SU-DHL-6 (cell line): ENCODE results near the gene CC2D1A.

ENCODE experiments used
- H2AFZ ChIP-seq: fragments of 200-600 bp; sonication (generic); 2 replicates; pipeline ENCODE4 v1.6.1; 2014; ENCODE audit warnings: low read depth, mild to moderate bottlenecking, moderate library complexity, mixed read lengths, antibody characterized with exemption, low read length; ENCODE audit not compliant: severe bottlenecking
- H3F3A ChIP-seq: fragments of 200-600 bp; shearing (Covaris generic); 2 replicates; pipeline ENCODE4 v1.6.0; 2016; ENCODE audit warnings: antibody characterized with exemption, mild to moderate bottlenecking; ENCODE audit not compliant: insufficient read depth
- H3K27ac ChIP-seq: fragments of 200-600 bp; sonication (generic); 2 replicates; pipeline ENCODE4 v1.5.1; 2016; ENCODE audit warnings: low read depth, mild to moderate bottlenecking, low read length, moderate library complexity, mixed read lengths
- H3K27me3 ChIP-seq: fragments of 200-600 bp; sonication (generic), shearing (Covaris generic); 2 replicates; pipeline ENCODE4 v1.6.0; 2014; ENCODE audit warnings: mild to moderate bottlenecking, low read length
- H3K36me3 ChIP-seq: fragments of 200-600 bp; sonication (generic); 2 replicates; pipeline ENCODE4 v1.6.1; 2014; ENCODE audit warnings: mild to moderate bottlenecking, low read length, mixed read lengths
- H3K4me2 ChIP-seq: fragments of 300-600, 200-600 bp; shearing (Covaris generic), sonication (generic); 2 replicates; pipeline ENCODE4 v1.6.0; 2014; ENCODE audit warnings: low read length, low read depth, mild to moderate bottlenecking; ENCODE audit not compliant: poor library complexity, severe bottlenecking
- H3K4me3 ChIP-seq: fragments of 200-600 bp; sonication (generic); 2 replicates; pipeline ENCODE4 v1.5.1; 2014; ENCODE audit warnings: antibody characterized with exemption, low read length, mild to moderate bottlenecking, mixed read lengths; ENCODE audit not compliant: insufficient read depth, poor library complexity, severe bottlenecking
- H3K79me2 ChIP-seq: fragments of 200-600 bp; sonication (generic); 2 replicates; pipeline ENCODE4 v1.6.1; 2014; ENCODE audit warnings: mild to moderate bottlenecking, low read length, moderate library complexity; ENCODE audit not compliant: insufficient read depth
- H3K9ac ChIP-seq: fragments of 200-600 bp; sonication (generic); 2 replicates; pipeline ENCODE4 v1.7.0; 2014; ENCODE audit warnings: mild to moderate bottlenecking, low read length
- H3K9me2 ChIP-seq: fragments of 200-600 bp; sonication (generic); replicated peaks from 2 replicates; pipeline ENCODE4 v1.6.1; 2014; ENCODE audit warnings: low read length; ENCODE audit not compliant: insufficient read depth
- H3K9me3 ChIP-seq: fragments of 200-600 bp; sonication (generic); 2 replicates; pipeline ENCODE4 v1.6.1; 2014; ENCODE audit warnings: low read length, mixed read lengths; ENCODE audit not compliant: insufficient read depth
- H4K20me1 ChIP-seq: fragments of 200-600 bp; sonication (generic); 2 replicates; pipeline ENCODE4 v1.6.1; 2014; ENCODE audit warnings: low read depth, mild to moderate bottlenecking, antibody characterized with exemption, low read length, moderate library complexity, mixed read lengths
- EZH2phosphoT487 ChIP-seq: fragments of 200-600 bp; sonication (generic), shearing (Covaris generic); conservative IDR thresholded peaks from 2 replicates; pipeline ENCODE4 v1.6.1; 2018; ENCODE audit warnings: mild to moderate bottlenecking, antibody characterized with exemption, low read length, moderate library complexity, mixed read lengths
- TF ChIP-seq, protein P1 (sequence below): fragments of 200-600 bp; sonication (generic); IDR thresholded peaks from one replicate; pipeline ENCODE4 v1.5.1; 2017; ENCODE audit warnings: antibody characterized with exemption, mild to moderate bottlenecking, low read length, moderate library complexity; ENCODE audit not compliant: insufficient read depth, poor library complexity, severe bottlenecking

Gene CC2D1A

DNA sequence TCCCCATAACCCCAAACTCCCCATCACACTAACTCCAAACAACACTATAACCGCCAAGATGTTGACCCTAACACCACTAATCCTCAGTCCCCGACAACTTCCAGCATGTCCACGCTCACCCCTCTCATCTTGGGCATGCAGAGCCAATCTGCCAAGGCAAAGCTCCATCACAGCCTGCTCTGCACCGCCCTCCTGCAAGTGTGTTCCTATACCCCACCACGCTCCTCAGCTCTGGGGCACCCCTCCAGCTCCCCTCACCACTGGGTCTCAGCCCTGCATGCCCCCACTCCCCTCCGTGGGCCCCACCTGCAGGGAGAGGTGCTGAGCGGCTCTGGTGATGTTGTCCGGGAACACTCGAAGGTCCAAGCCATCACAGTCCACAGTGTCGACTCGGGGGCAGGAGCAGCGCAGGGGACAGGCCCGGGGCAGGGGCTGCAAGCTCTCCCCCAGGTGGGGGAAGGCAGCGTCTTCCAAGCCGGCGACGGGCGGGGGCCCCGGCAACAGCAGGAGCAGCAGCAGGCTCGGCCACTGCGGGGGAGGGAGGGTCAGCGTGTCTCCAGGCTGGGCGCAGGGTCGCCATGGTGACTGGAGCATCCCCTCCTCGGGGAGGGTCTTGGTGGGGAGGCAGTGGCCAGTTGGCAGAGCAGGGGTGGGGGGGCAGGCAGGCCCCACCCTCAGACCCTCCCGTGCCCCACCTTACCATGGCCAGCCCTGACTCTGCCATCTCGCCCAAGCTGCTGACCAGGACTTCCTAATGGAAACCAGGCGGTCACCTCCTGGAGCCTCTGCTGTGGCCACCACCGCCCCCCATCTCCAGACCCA is 31.7 kb downstream of the CC2D1A start:
- Histone ChIP-seq H3K4me2 (no peak overlapping the region), H3K27me3 (no peaks in the 10 kb centered on the region), H3K4me3 (no peak overlapping the region), H3K27ac (no peak overlapping the region), H3K9ac (no peak overlapping the region), H3F3A (no peaks in the 10 kb centered on the region), H2AFZ (no peak overlapping the region), H3K9me2 (no peaks in the 10 kb centered on the region), H3K36me3 (no peaks in the 10 kb centered on the region), H3K9me3 (no peaks in the 10 kb centered on the region), H4K20me1 (no peaks in the 10 kb centered on the region), H3K79me2 (no peaks in the 10 kb centered on the region)
- TF ChIP-seq, protein P1, sequence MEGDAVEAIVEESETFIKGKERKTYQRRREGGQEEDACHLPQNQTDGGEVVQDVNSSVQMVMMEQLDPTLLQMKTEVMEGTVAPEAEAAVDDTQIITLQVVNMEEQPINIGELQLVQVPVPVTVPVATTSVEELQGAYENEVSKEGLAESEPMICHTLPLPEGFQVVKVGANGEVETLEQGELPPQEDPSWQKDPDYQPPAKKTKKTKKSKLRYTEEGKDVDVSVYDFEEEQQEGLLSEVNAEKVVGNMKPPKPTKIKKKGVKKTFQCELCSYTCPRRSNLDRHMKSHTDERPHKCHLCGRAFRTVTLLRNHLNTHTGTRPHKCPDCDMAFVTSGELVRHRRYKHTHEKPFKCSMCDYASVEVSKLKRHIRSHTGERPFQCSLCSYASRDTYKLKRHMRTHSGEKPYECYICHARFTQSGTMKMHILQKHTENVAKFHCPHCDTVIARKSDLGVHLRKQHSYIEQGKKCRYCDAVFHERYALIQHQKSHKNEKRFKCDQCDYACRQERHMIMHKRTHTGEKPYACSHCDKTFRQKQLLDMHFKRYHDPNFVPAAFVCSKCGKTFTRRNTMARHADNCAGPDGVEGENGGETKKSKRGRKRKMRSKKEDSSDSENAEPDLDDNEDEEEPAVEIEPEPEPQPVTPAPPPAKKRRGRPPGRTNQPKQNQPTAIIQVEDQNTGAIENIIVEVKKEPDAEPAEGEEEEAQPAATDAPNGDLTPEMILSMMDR, result no peak
- no peak for TF ChIP-seq EZH2phosphoT487

GRCh38 chr19:13938301-13939064 is 32.5 kb downstream of the CC2D1A start, which contains the start of gene PODNL1:
Gene PODNL1 (minus strand): TSS chr19:13938417. CDS start chr19:13938181, 236 bp downstream.
- no peaks in the 10 kb centered on the region for H3K9me2 ChIP-seq
- TF ChIP-seq, protein P1, result no peak
- TF ChIP-seq EZH2phosphoT487, result no peak
- no peak within 1 kb of the TSS for H3K4me3 ChIP-seq
- no peak within 1 kb of the TSS for H3K9ac ChIP-seq
- H3K27ac ChIP-seq, result no peak within 1 kb of the TSS
- H3K27me3 ChIP-seq, result no peaks in the 10 kb centered on the region
- no peaks in the 10 kb centered on the region for H3K79me2 ChIP-seq
- no peaks in the 10 kb centered on the region for H3K9me3 ChIP-seq
- no peak within 1 kb of the TSS for H3K4me2 ChIP-seq
- H2AFZ ChIP-seq, result no peak within 1 kb of the TSS
- H3F3A ChIP-seq, result no peaks in the 10 kb centered on the region
- H4K20me1 ChIP-seq, result no peaks in the 10 kb centered on the region
- no peaks in the 10 kb centered on the region for H3K36me3 ChIP-seq

- H3K79me2 ChIP-seq, result no peaks in the 10 kb centered on the region
- TF ChIP-seq, protein P1, result no peak
- TF ChIP-seq EZH2phosphoT487, result no peak
- H2AFZ ChIP-seq, result no peak overlapping the region
- H3K9ac ChIP-seq, result no peak overlapping the region
- no peak overlapping the region for H3K4me3 ChIP-seq
- H3K4me2 ChIP-seq, result no peak overlapping the region
- no peaks in the 10 kb centered on the region for H3K9me3 ChIP-seq
- no peaks in the 10 kb centered on the region for H3K36me3 ChIP-seq
- no peaks in the 10 kb centered on the region for H3F3A ChIP-seq
- H3K9me2 ChIP-seq, result no peaks in the 10 kb centered on the region
- no peaks in the 10 kb centered on the region for H3K27me3 ChIP-seq
- no peaks in the 10 kb centered on the region for H4K20me1 ChIP-seq
- H3K27ac ChIP-seq, result no peak overlapping the region
Observed at GRCh38 chr19:13942023-13942684, 36.2 kb downstream of the CC2D1A start.
